ENCODE data around the gene CMKLR1. TPM values are rescaled to one million over a fixed set of nuclear protein-coding genes. Genes with fewer than 3 reads are reported as not detected.

Gene CMKLR1
- total RNA-seq, 1 donor from 2014 or later = 0.44 TPM

- Mint-ChIP-seq H3K4me1 (no peaks in the 10 kb centered on the region), H3K9me3 (no peaks in the 10 kb centered on the region), H3K36me3 (ENCODE audit: low read depth) (no peaks in the 10 kb centered on the region), H3K27me3 (ENCODE audit: low read depth) (peaks cover 3% of the 10 kb centered on the region), H3K27ac (ENCODE audit: unreplicated experiment) (no peak overlapping the region), H3K4me3 (no peak overlapping the region)
- TF ChIP-seq CTCF (conservative IDR thresholded peaks at IDR 0.05) = no peak
- DNase-seq (ENCODE audit: low read depth, low spot score) = no peak
Observed at GRCh38 chr12:108348842-108349241, 9.7 kb upstream of the CMKLR1 start.

GRCh38 chr12:108346727-108347710, 7.9 kb upstream of the CMKLR1 start:
- no peak for DNase-seq (ENCODE audit: low read depth, low spot score)
- H3K4me1 Mint-ChIP-seq = no peaks in the 10 kb centered on the region
- H3K27ac Mint-ChIP-seq (ENCODE audit: unreplicated experiment) = no peak overlapping the region
- no peak overlapping the region for H3K4me3 Mint-ChIP-seq
- H3K9me3 Mint-ChIP-seq = no peaks in the 10 kb centered on the region
- H3K36me3 Mint-ChIP-seq (ENCODE audit: low read depth) = no peaks in the 10 kb centered on the region
- TF ChIP-seq CTCF (conservative IDR thresholded peaks at IDR 0.05) = no peak
- H3K27me3 Mint-ChIP-seq (ENCODE audit: low read depth) = peaks cover 3% of the 10 kb centered on the region

GRCh38 chr12:108345716-108346633, 6.9 kb upstream of the CMKLR1 start:
- Mint-ChIP-seq H3K27me3 (ENCODE audit: low read depth) (peaks cover 5% of the 10 kb centered on the region), H3K4me1 (no peaks in the 10 kb centered on the region), H3K4me3 (no peak overlapping the region), H3K27ac (ENCODE audit: unreplicated experiment) (no peak overlapping the region), H3K9me3 (no peaks in the 10 kb centered on the region), H3K36me3 (ENCODE audit: low read depth) (no peaks in the 10 kb centered on the region)
- no peak for TF ChIP-seq CTCF (conservative IDR thresholded peaks at IDR 0.05)
- no peak for DNase-seq (ENCODE audit: low read depth, low spot score)

GRCh38 chr12:108342985-108343384, 3.9 kb upstream of the CMKLR1 start:
- no peak overlapping the region for H3K4me3 Mint-ChIP-seq
- no peak overlapping the region for H3K27ac Mint-ChIP-seq (ENCODE audit: unreplicated experiment)
- no peaks in the 10 kb centered on the region for H3K9me3 Mint-ChIP-seq
- peaks cover 13% of the 10 kb centered on the region for H3K27me3 Mint-ChIP-seq (ENCODE audit: low read depth)
- no peak for TF ChIP-seq CTCF (conservative IDR thresholded peaks at IDR 0.05)
- no peaks in the 10 kb centered on the region for H3K36me3 Mint-ChIP-seq (ENCODE audit: low read depth)
- peaks cover 8% of the 10 kb centered on the region for H3K4me1 Mint-ChIP-seq
- no peak for DNase-seq (ENCODE audit: low read depth, low spot score)
